Esophagus muscularis mucosa (tissue), 4 donors: ENCODE measurements around the gene PHLDA3. TPM values are rescaled to one million over a fixed set of nuclear protein-coding genes. Genes with fewer than 3 reads are reported as not detected.

ENCODE experiments used
- DNase-seq: peaks from one replicate; pipeline ENCODE4 v3.0.0-alpha.2; 2017; ENCODE audit errors: extremely low spot score
- H3K27ac ChIP-seq, 4 donors: fragments of 200-600 bp; sonication (generic); replicated peaks in 1 of 4; 1 replicate in 3 of 4; 2 replicates in 1 of 4; pipeline ENCODE4 v1.5.1; 2016 to 2019; ENCODE audit warnings: mild to moderate bottlenecking in 1 of 4
- H3K27me3 ChIP-seq, 4 donors: fragments of 200-600 bp; sonication (generic); one replicate each; pipeline versions ENCODE4 v1.5.1 to v1.6.0; 2016 to 2019
- H3K36me3 ChIP-seq, 4 donors: fragments of 200-600 bp; sonication (generic); one replicate each; pipeline ENCODE4 v1.5.1; 2016 to 2019
- H3K4me1 ChIP-seq, 4 donors: fragments of 200-600 bp; sonication (generic); one replicate each; pipeline ENCODE4 v1.5.1; 2016 to 2019
- H3K4me3 ChIP-seq, 4 donors: fragments of 200-600 bp; sonication (generic); 1 replicate in 2 of 4; 2 replicates in 2 of 4; pipeline ENCODE4 v1.5.1; 2016 to 2019; ENCODE audit warnings: mild to moderate bottlenecking in 4 of 4, moderate library complexity in 1 of 4
- H3K9me3 ChIP-seq, 4 donors: fragments of 200-600 bp; sonication (generic); 1 replicate in 3 of 4; 2 replicates in 1 of 4; pipeline ENCODE4 v1.5.1; 2016 to 2019
- CTCF ChIP-seq, 3 experiments: fragments of 200-600 bp in 2 of 3; fragments of 450-650 bp in 1 of 3; sonication (generic) in 2 of 3; IDR thresholded peaks; one replicate each; pipeline ENCODE4 v1.5.1; 2017 to 2019; ENCODE audit warnings: antibody characterized with exemption in 3 of 3, mild to moderate bottlenecking in 2 of 3, moderate library complexity in 1 of 3
- EP300 ChIP-seq: sonication (generic); formaldehyde crosslinking; IDR thresholded peaks from one replicate; pipeline ENCODE4 v1.6.1; 2017; ENCODE audit warnings: antibody characterized with exemption
- POLR2A ChIP-seq: fragments of 450-650 bp; IDR thresholded peaks from one replicate; pipeline ENCODE4 v1.6.1; 2017; ENCODE audit warnings: antibody characterized with exemption, moderate library complexity, mild to moderate bottlenecking, low read depth
- POLR2AphosphoS5 ChIP-seq, 2 donors: sonication (generic); formaldehyde crosslinking; IDR thresholded peaks; one replicate each; pipeline ENCODE4 v1.6.1; 2017; ENCODE audit warnings: antibody characterized with exemption in 2 of 2
- WGBS: methylation state at CpG from one replicate; pipeline ENCODE4 v1.1.5; 2018; 5-methylcytosine and 5-hydroxymethylcytosine counted together
- intact Hi-C: fragments of 100-400 bp; cut with DNase I; formaldehyde crosslinking; loops from one replicate; pipeline ENCODE4 v1.15.1; 2023
- total RNA-seq, 4 donors: library from RNA; depleted of rRNA; stranded (reverse); fragments of >200 nt; gene quantifications; one replicate each; pipeline versions ENCODE4 v1.1.0 to v1.2.1, GENCODE V29; 2016

Gene PHLDA3
- total RNA-seq, 4 donors from 2014 or later: 63.5 to 158 (median 106) TPM

GRCh38 chr1:201419746-201420607, 49.0 kb downstream of the PHLDA3 start:
- peaks cover 0 to 7% (median 0%) of the 10 kb centered on the region in 4 donors for H3K27me3 ChIP-seq
- intact Hi-C loops: no loop called here
- H3K4me1 ChIP-seq: peaks cover 0 to 3% (median 0%) of the 10 kb centered on the region in 4 donors
- H3K4me3 ChIP-seq: no peak overlapping the region
- no peaks in the 10 kb centered on the region for H3K36me3 ChIP-seq
- WGBS: 92% methylated on average over 8 of the region's 12 CpGs
- TF ChIP-seq CTCF (IDR thresholded peaks at IDR 0.05) (no peak), POLR2A (no peak), EP300 (no peak), POLR2AphosphoS5 (IDR thresholded peaks at IDR 0.05) (no peak)
- H3K9me3 ChIP-seq: no peaks in the 10 kb centered on the region
- no peak for DNase-seq
- H3K27ac ChIP-seq: no peak overlapping the region

- peaks cover 0 to 7% (median 0%) of the 10 kb centered on the region in 4 donors for H3K27me3 ChIP-seq
- H3K4me1 ChIP-seq: peaks cover 0 to 3% (median 0%) of the 10 kb centered on the region in 4 donors
- intact Hi-C loops: no loop called here
- H3K36me3 ChIP-seq: no peaks in the 10 kb centered on the region
- no peaks in the 10 kb centered on the region for H3K9me3 ChIP-seq
- no peak for TF ChIP-seq POLR2A
- no peak for TF ChIP-seq CTCF (IDR thresholded peaks at IDR 0.05)
- no peak for TF ChIP-seq EP300
- no peak for TF ChIP-seq POLR2AphosphoS5 (IDR thresholded peaks at IDR 0.05)
- WGBS: 84% methylated on average over 4 of the region's 4 CpGs
- no peak overlapping the region for H3K4me3 ChIP-seq
- no peak overlapping the region for H3K27ac ChIP-seq
- DNase-seq: no peak
These were observed 49.7 kb downstream of the PHLDA3 start for GRCh38 chr1:201419256-201419655.

- no peak for TF ChIP-seq CTCF (IDR thresholded peaks at IDR 0.05)
- no peak for TF ChIP-seq POLR2A
- TF ChIP-seq POLR2AphosphoS5 (IDR thresholded peaks at IDR 0.05): no peak
- DNase-seq: no peak
- no peak overlapping the region for H3K27ac ChIP-seq
- H3K9me3 ChIP-seq: no peaks in the 10 kb centered on the region
- H3K36me3 ChIP-seq: no peaks in the 10 kb centered on the region
- H3K4me1 ChIP-seq: peaks cover 0 to 3% (median 0%) of the 10 kb centered on the region in 4 donors
- intact Hi-C loops: no loop called here
- H3K4me3 ChIP-seq: no peak overlapping the region
- WGBS: 87% methylated on average over 3 of the region's 3 CpGs
- peaks cover 0 to 7% (median 0%) of the 10 kb centered on the region in 4 donors for H3K27me3 ChIP-seq
These were observed 50.5 kb downstream of the PHLDA3 start for GRCh38 chr1:201418461-201418860.

Other genes starting within 250 kb of the PHLDA3 start
- 1 to 10 TPM in 2 of 4 donors, under 1 TPM in 2; 0.50 to 1.9 (median 1.3) TPM for gene PKP1, start 185.7 kb downstream of the PHLDA3 start, total RNA-seq
- gene TNNT2, start 91.5 kb downstream of the PHLDA3 start, total RNA-seq: 1 to 10 TPM in 1 of 4 donors, under 1 TPM in 1, not detected in 2; 0.83 to 2.0 TPM
- under 1 TPM in 1 of 4 donors, not detected in 3; 0.17 TPM for gene LAD1, start 69.9 kb downstream of the PHLDA3 start, total RNA-seq
- gene TNNI1, start 47.5 kb downstream of the PHLDA3 start, total RNA-seq: under 1 TPM in 1 of 4 donors, not detected in 3; 0.06 TPM
- 1,000 to 10,000 TPM; 3,645 to 7,984 (median 5,321) TPM for gene CSRP1, start 37.9 kb upstream of the PHLDA3 start, total RNA-seq
- 10 to 100 TPM; 12.9 to 35.5 (median 21.9) TPM for gene NAV1, start 69.9 kb upstream of the PHLDA3 start, total RNA-seq